HG03520 (cell line): ENCODE data around the gene WDR3.

Source experiments
- ATAC-seq: cut with Tn5 transposase; IDR thresholded peaks from one replicate; pipeline ENCODE4 v1.9.1; 2021; ENCODE audit warnings: mild to moderate bottlenecking, moderate library complexity; ENCODE audit not compliant: unreplicated experiment

Gene WDR3

GRCh38 chr1:117942293-117942692 lies 12.8 kb downstream of the WDR3 start:
- no peak for ATAC-seq

- no peak for ATAC-seq
Observed at GRCh38 chr1:117952386-117952785, 22.8 kb downstream of the WDR3 start.

- ATAC-seq: no peak
Observed at GRCh38 chr1:117959364-117959763, 29.8 kb downstream of the WDR3 start.

- no peak for ATAC-seq
Observed at GRCh38 chr1:117964290-117965038, 34.9 kb downstream of the WDR3 start.

GRCh38 chr1:117967477-117967876 lies 37.9 kb downstream of the WDR3 start:
- ATAC-seq: no peak

- ATAC-seq: no peak
Observed at GRCh38 chr1:117967881-117968280, 38.3 kb downstream of the WDR3 start.

- ATAC-seq: no peak
Observed at GRCh38 chr1:117970252-117970651, 40.7 kb downstream of the WDR3 start.

- ATAC-seq: no peak
Observed at GRCh38 chr1:117971777-117972176, 42.2 kb downstream of the WDR3 start.

- no peak for ATAC-seq
Observed at GRCh38 chr1:117976381-117976780, 46.8 kb downstream of the WDR3 start.

- ATAC-seq: no peak
Observed at GRCh38 chr1:117981455-117982192, 52.1 kb downstream of the WDR3 start.

- ATAC-seq: no peak
Observed at GRCh38 chr1:117985239-117985638, 55.7 kb downstream of the WDR3 start.

GRCh38 chr1:117985973-117986372 lies 56.4 kb downstream of the WDR3 start:
- ATAC-seq: no peak

- no peak for ATAC-seq
Observed at GRCh38 chr1:118004312-118004711, 74.8 kb downstream of the WDR3 start.

- no peak for ATAC-seq
Observed at GRCh38 chr1:118007391-118007790, 77.9 kb downstream of the WDR3 start.

GRCh38 chr1:118008011-118008410 lies 78.5 kb downstream of the WDR3 start:
- ATAC-seq: no peak

GRCh38 chr1:118012515-118013124 lies 83.1 kb downstream of the WDR3 start:
- no peak for ATAC-seq

GRCh38 chr1:118013336-118013735 lies 83.8 kb downstream of the WDR3 start:
- no peak for ATAC-seq

- no peak for ATAC-seq
Observed at GRCh38 chr1:118013938-118014337, 84.4 kb downstream of the WDR3 start.
